ENCODE data around the gene SNED1.

Gene SNED1

GRCh38 chr2:240962300-240963064 lies 35.9 kb upstream of the SNED1 start:
- no peaks in the 10 kb centered on the region for H3K36me3 ChIP-seq (ENCODE audit: control insufficient read depth, insufficient read depth, low read length)
- no peak overlapping the region for H3K4me3 ChIP-seq (ENCODE audit: low read depth, low read length)
- no peak overlapping the region for H3K9ac ChIP-seq (ENCODE audit: low read depth, low read length)
- H3K4me1 ChIP-seq (ENCODE audit: control insufficient read depth, insufficient read depth, low read length) = no peaks in the 10 kb centered on the region
- H3K27me3 ChIP-seq (ENCODE audit: control insufficient read depth, insufficient read depth, low read length) = no peaks in the 10 kb centered on the region
- no peaks in the 10 kb centered on the region for H3K9me3 ChIP-seq (ENCODE audit: control insufficient read depth, insufficient read depth, low read length)

GRCh38 chr2:240963065-240963867 lies 35.2 kb upstream of the SNED1 start:
- Histone ChIP-seq H3K36me3 (ENCODE audit: control insufficient read depth, insufficient read depth, low read length) (no peaks in the 10 kb centered on the region), H3K9ac (ENCODE audit: low read depth, low read length) (no peak overlapping the region), H3K27me3 (ENCODE audit: control insufficient read depth, insufficient read depth, low read length) (no peaks in the 10 kb centered on the region), H3K4me1 (ENCODE audit: control insufficient read depth, insufficient read depth, low read length) (no peaks in the 10 kb centered on the region), H3K4me3 (ENCODE audit: low read depth, low read length) (no peak overlapping the region), H3K9me3 (ENCODE audit: control insufficient read depth, insufficient read depth, low read length) (no peaks in the 10 kb centered on the region)

GRCh38 chr2:240963868-240964703 lies 34.3 kb upstream of the SNED1 start:
- Histone ChIP-seq H3K36me3 (ENCODE audit: control insufficient read depth, insufficient read depth, low read length) (no peaks in the 10 kb centered on the region), H3K9me3 (ENCODE audit: control insufficient read depth, insufficient read depth, low read length) (no peaks in the 10 kb centered on the region), H3K4me3 (ENCODE audit: low read depth, low read length) (no peak overlapping the region), H3K9ac (ENCODE audit: low read depth, low read length) (no peak overlapping the region), H3K4me1 (ENCODE audit: control insufficient read depth, insufficient read depth, low read length) (no peaks in the 10 kb centered on the region), H3K27me3 (ENCODE audit: control insufficient read depth, insufficient read depth, low read length) (no peaks in the 10 kb centered on the region)

GRCh38 chr2:240964704-240965295 lies 33.6 kb upstream of the SNED1 start:
- H3K4me3 ChIP-seq (ENCODE audit: low read depth, low read length) = no peak overlapping the region
- no peaks in the 10 kb centered on the region for H3K4me1 ChIP-seq (ENCODE audit: control insufficient read depth, insufficient read depth, low read length)
- H3K27me3 ChIP-seq (ENCODE audit: control insufficient read depth, insufficient read depth, low read length) = no peaks in the 10 kb centered on the region
- no peaks in the 10 kb centered on the region for H3K36me3 ChIP-seq (ENCODE audit: control insufficient read depth, insufficient read depth, low read length)
- H3K9me3 ChIP-seq (ENCODE audit: control insufficient read depth, insufficient read depth, low read length) = no peaks in the 10 kb centered on the region
- no peak overlapping the region for H3K9ac ChIP-seq (ENCODE audit: low read depth, low read length)

- H3K9me3 ChIP-seq (ENCODE audit: control insufficient read depth, insufficient read depth, low read length) = no peaks in the 10 kb centered on the region
- no peak overlapping the region for H3K9ac ChIP-seq (ENCODE audit: low read depth, low read length)
- H3K36me3 ChIP-seq (ENCODE audit: control insufficient read depth, insufficient read depth, low read length) = no peaks in the 10 kb centered on the region
- no peaks in the 10 kb centered on the region for H3K27me3 ChIP-seq (ENCODE audit: control insufficient read depth, insufficient read depth, low read length)
- no peak overlapping the region for H3K4me3 ChIP-seq (ENCODE audit: low read depth, low read length)
- H3K4me1 ChIP-seq (ENCODE audit: control insufficient read depth, insufficient read depth, low read length) = no peaks in the 10 kb centered on the region
These were observed 33.0 kb upstream of the SNED1 start for GRCh38 chr2:240965296-240965904.

- no peaks in the 10 kb centered on the region for H3K27me3 ChIP-seq (ENCODE audit: control insufficient read depth, insufficient read depth, low read length)
- H3K36me3 ChIP-seq (ENCODE audit: control insufficient read depth, insufficient read depth, low read length) = no peaks in the 10 kb centered on the region
- H3K4me1 ChIP-seq (ENCODE audit: control insufficient read depth, insufficient read depth, low read length) = no peaks in the 10 kb centered on the region
These were observed 32.4 kb upstream of the SNED1 start for GRCh38 chr2:240965905-240966456.

GRCh38 chr2:240966457-240966905 lies 31.9 kb upstream of the SNED1 start:
- H3K4me3 ChIP-seq (ENCODE audit: low read depth, low read length) = no peak overlapping the region
- H3K9me3 ChIP-seq (ENCODE audit: control insufficient read depth, insufficient read depth, low read length) = no peaks in the 10 kb centered on the region
- H3K9ac ChIP-seq (ENCODE audit: low read depth, low read length) = no peak overlapping the region
- no peaks in the 10 kb centered on the region for H3K36me3 ChIP-seq (ENCODE audit: control insufficient read depth, insufficient read depth, low read length)
- no peaks in the 10 kb centered on the region for H3K27me3 ChIP-seq (ENCODE audit: control insufficient read depth, insufficient read depth, low read length)
- H3K4me1 ChIP-seq (ENCODE audit: control insufficient read depth, insufficient read depth, low read length) = no peaks in the 10 kb centered on the region

More at GRCh38 chr2:240965905-240966456, 32.4 kb upstream of the SNED1 start:
- H3K9me3 ChIP-seq (ENCODE audit: control insufficient read depth, insufficient read depth, low read length) = no peaks in the 10 kb centered on the region
- H3K9ac ChIP-seq (ENCODE audit: low read depth, low read length) = no peak overlapping the region
- H3K4me3 ChIP-seq (ENCODE audit: low read depth, low read length) = no peak overlapping the region

GRCh38 chr2:240966906-240967680 lies 31.3 kb upstream of the SNED1 start:
- Histone ChIP-seq H3K4me1 (ENCODE audit: control insufficient read depth, insufficient read depth, low read length) (no peaks in the 10 kb centered on the region), H3K4me3 (ENCODE audit: low read depth, low read length) (no peak overlapping the region), H3K27me3 (ENCODE audit: control insufficient read depth, insufficient read depth, low read length) (no peaks in the 10 kb centered on the region), H3K9ac (ENCODE audit: low read depth, low read length) (no peak overlapping the region), H3K36me3 (ENCODE audit: control insufficient read depth, insufficient read depth, low read length) (no peaks in the 10 kb centered on the region), H3K9me3 (ENCODE audit: control insufficient read depth, insufficient read depth, low read length) (no peaks in the 10 kb centered on the region)

- Histone ChIP-seq H3K9ac (ENCODE audit: low read depth, low read length) (no peak overlapping the region), H3K36me3 (ENCODE audit: control insufficient read depth, insufficient read depth, low read length) (no peaks in the 10 kb centered on the region), H3K4me1 (ENCODE audit: control insufficient read depth, insufficient read depth, low read length) (no peaks in the 10 kb centered on the region), H3K27me3 (ENCODE audit: control insufficient read depth, insufficient read depth, low read length) (no peaks in the 10 kb centered on the region), H3K9me3 (ENCODE audit: control insufficient read depth, insufficient read depth, low read length) (no peaks in the 10 kb centered on the region), H3K4me3 (ENCODE audit: low read depth, low read length) (no peak overlapping the region)
These were observed 30.5 kb upstream of the SNED1 start for GRCh38 chr2:240967681-240968621.
